Esophagus (tissue), 2 donors: ENCODE measurements around the gene TRAPPC4. TPM values are rescaled to one million over a fixed set of nuclear protein-coding genes. Genes with fewer than 3 reads are reported as not detected.
A peak's percentile ranks its signal among the peaks of the same experiment; 100 is the strongest.
"Not testable (repeated sequence)": the region's sequence is repeated elsewhere in the genome, so short reads cannot be mapped to it uniquely, and the experiment has no call there.

Source experiments
- H3K27ac ChIP-seq, 2 donors: one replicate each; pipeline ENCODE4 v1.5.1; 2013; ENCODE audit warnings: low read depth in 2 of 2, mild to moderate bottlenecking in 2 of 2, inconsistent platforms in 1 of 2, low read length in 1 of 2, moderate library complexity in 1 of 2
- H3K27me3 ChIP-seq, 2 donors: one replicate each; pipeline ENCODE4 v1.6.1; 2013; ENCODE audit warnings: low read length in 2 of 2, control low read depth in 1 of 2, mild to moderate bottlenecking in 1 of 2; ENCODE audit not compliant: insufficient read depth in 2 of 2, control insufficient read depth in 1 of 2
- H3K36me3 ChIP-seq, 2 donors: one replicate each; pipeline ENCODE4 v1.6.1; 2013; ENCODE audit warnings: low read length in 1 of 2; ENCODE audit not compliant: control insufficient read depth in 2 of 2, insufficient read depth in 2 of 2
- H3K4me1 ChIP-seq, 2 donors: one replicate each; pipeline ENCODE4 v1.6.1; 2013; ENCODE audit warnings: low read length in 1 of 2; ENCODE audit not compliant: control insufficient read depth in 2 of 2, insufficient read depth in 2 of 2
- H3K4me3 ChIP-seq, 2 donors: one replicate each; pipeline ENCODE4 v1.5.1; 2013; ENCODE audit warnings: low read length in 2 of 2, mild to moderate bottlenecking in 2 of 2, low read depth in 1 of 2, moderate library complexity in 1 of 2
- H3K9me3 ChIP-seq, 2 donors: one replicate each; pipeline ENCODE4 v1.6.1; 2013; ENCODE audit warnings: mild to moderate bottlenecking in 2 of 2, low read depth in 1 of 2, low read length in 1 of 2, moderate library complexity in 1 of 2; ENCODE audit not compliant: control insufficient read depth in 2 of 2, insufficient read depth in 1 of 2
- WGBS, 2 donors: extraction: QIAGEN DNeasy Blood & Tissue Kit; methylation state at CpG; one replicate each; pipeline ENCODE4 v1.1.7; 2013; 5-methylcytosine and 5-hydroxymethylcytosine counted together
- polyA plus RNA-seq, 2 donors: library from polyadenylated mRNA; stranded (reverse); fragments of 200-250 nt; gene quantifications; one replicate each; pipeline ENCODE4 v1.2.3, GENCODE V29; 2013
- donor health status: healthy with polysubstance abuse.
- donor health status: Bipolar disorder and iron deficiency.

The TRAPPC4 gene
- polyA plus RNA-seq, 2 donors: 11.7 to 32.5 TPM

DNA sequence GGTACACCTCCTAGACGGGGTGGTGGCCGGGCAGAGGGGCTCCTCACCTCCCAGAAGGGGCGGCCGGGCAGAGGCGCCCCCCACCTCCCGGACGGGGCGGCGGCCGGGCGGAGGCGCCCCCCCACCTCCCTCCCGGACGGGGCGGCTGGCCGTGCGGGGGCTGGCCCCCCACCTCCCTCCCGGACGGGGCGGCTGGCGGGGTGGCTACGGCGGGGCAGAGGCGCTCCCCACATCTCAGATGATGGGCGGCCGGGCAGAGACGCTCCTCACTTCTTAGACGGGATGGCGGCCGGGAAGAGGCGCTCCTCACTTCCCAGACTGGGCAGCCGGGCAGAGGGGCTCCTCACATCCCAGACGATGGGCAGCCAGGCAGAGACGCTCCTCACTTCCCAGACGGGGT lies 40.6 kb downstream of the TRAPPC4 start:
- WGBS, 2 donors: 90 to 95% methylated on average over 11 to 31 of the region's 35 CpGs
- not testable (repeated sequence) for H3K4me3 ChIP-seq, H3K27me3 ChIP-seq, H3K27ac ChIP-seq, H3K9me3 ChIP-seq, H3K4me1 ChIP-seq
- peaks cover 7 to 12% of the 10 kb centered on the region in 2 donors for H3K36me3 ChIP-seq

DNA sequence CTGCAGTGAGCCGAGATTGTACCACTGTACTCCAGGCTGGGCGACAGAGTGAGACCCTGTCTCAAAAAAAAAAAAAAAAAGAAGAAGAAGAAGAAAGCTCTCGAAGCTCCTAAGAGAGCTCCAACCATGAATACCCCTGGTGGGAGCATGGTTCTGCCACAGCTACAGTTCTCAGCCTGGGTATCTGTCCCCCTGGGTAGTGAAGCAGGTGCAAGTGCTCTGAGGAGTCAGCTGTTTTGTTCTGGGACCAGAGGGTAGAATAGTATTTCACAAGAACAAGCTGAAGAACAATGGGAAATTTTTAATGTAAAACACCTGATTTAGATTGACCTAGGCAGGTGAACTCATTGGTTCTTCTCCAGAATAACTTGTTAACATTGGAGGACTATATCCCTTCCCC lies 42.7 kb downstream of the TRAPPC4 start:
- no peaks in the 10 kb centered on the region for H3K36me3 ChIP-seq
- no peaks in the 10 kb centered on the region for H3K9me3 ChIP-seq
- no peak overlapping the region for H3K27ac ChIP-seq
- H3K4me1 ChIP-seq: no peaks in the 10 kb centered on the region
- H3K4me3 ChIP-seq: no peak overlapping the region
- H3K27me3 ChIP-seq: no peaks in the 10 kb centered on the region
- WGBS, 2 donors: 85 to 93% methylated on average over 3 of the region's 3 CpGs

DNA sequence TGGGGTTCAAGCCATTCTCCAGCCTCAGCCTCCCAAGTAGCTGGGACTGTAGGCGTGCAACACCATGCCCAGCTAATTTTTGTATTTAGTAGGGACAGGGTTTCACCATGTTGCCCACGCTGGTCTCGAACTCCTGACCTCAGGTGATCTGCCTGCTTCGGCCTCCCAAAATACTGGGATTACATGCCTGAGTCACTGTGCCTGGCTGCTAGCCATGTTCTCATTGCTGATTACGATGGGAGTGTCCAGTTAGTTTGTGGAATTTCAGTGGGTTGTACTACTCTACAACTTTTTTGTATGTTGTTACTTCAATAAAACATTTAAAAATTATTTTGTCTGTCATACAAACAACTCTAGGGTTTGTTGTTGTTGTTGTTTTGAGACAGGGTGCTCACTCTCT lies 44.2 kb downstream of the TRAPPC4 start:
- no peaks in the 10 kb centered on the region for H3K36me3 ChIP-seq
- no peak overlapping the region for H3K4me3 ChIP-seq
- 58 to 60% methylated on average over 5 of the region's 5 CpGs for WGBS, 2 donors
- H3K27me3 ChIP-seq: no peaks in the 10 kb centered on the region
- no peaks in the 10 kb centered on the region for H3K9me3 ChIP-seq
- no peak overlapping the region for H3K27ac ChIP-seq
- peaks cover 0 to 2% of the 10 kb centered on the region in 2 donors for H3K4me1 ChIP-seq

DNA sequence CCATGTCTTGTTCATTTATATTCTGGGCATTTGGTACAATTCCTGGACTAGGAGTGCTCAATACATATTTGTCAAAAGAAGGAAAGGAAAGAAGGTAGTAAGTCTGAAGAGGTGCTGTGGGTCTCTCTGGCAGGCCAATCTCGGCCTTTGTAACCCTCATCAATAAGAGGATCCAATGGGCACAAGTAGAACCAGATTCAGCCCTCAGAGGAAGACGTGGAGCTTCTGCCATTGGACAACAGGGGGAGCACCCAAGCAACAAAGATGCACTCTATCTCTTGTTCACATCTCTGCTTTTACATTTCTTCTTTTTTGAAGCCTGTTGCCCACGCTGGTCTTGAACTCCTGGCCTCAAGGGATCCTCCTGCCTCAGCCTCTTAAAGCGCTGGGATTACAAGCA lies 46.8 kb downstream of the TRAPPC4 start:
- Histone ChIP-seq H3K4me3 (no peak overlapping the region), H3K36me3 (peaks cover 0 to 3% of the 10 kb centered on the region in 2 donors), H3K27me3 (no peaks in the 10 kb centered on the region), H3K4me1 (peaks cover 2 to 4% of the 10 kb centered on the region in 2 donors), H3K9me3 (no peaks in the 10 kb centered on the region), H3K27ac (no peak overlapping the region)
- 56 to 57% methylated on average over 4 of the region's 4 CpGs for WGBS, 2 donors

DNA sequence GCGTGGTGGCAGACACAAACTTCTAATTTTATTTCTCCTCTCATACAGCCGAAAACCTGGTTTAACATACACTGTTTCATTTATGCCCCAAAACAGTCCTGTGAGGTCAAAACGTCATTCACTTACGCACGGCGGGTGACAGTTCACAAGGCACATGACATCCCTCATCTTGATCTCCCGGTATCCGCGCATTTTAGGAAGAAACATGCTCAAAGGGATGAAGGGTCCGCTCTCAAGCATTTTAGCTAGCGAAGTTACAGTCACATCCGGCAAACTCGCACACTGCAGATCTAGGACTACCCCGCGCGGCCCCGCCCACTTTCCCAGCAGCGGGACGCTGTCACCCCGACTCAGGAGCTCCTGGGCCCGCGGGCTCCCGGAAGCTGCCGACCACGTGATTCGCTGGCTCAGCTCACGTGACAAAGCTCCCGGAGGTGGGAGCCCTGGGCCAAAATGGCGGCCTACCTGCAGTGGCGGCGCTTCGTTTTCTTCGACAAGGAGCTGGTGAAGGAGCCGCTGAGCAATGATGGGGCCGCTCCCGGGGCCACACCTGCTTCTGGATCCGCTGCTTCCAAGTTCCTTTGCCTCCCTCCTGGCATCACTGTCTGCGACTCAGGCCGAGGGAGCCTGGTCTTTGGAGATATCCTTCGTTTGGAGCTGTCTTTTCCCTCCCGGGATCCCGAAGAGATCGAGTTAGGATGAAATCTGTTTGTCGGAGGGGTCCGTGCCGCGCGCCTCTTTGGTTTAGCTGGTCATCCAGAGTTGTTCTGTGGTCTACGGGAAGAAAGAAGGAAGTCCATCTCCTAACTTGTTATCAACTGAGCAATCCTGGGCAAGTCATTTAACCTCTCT lies 49.0 kb downstream of the TRAPPC4 start, which contains the start of gene VPS11:
Gene VPS11 (plus strand): TSS at position 448 of the 852 bp plus-strand sequence. CDS start 6 bp downstream, at position 454.
- Histone ChIP-seq H3K4me1 (peaks cover 2 to 4% of the 10 kb centered on the region in 2 donors), H3K4me3 (peak within 1 kb of the TSS; percentile 71 to 98), H3K27ac (peak within 1 kb of the TSS; percentile 88 to 96), H3K27me3 (no peaks in the 10 kb centered on the region), H3K9me3 (no peaks in the 10 kb centered on the region), H3K36me3 (peaks cover 0 to 10% of the 10 kb centered on the region in 2 donors)
- 0 to 1% methylated on average over 49 of the region's 49 CpGs for WGBS, 2 donors

Other genes with a start within 250 kb of the TRAPPC4 start
- 10 to 100 TPM; 18.4 to 22.6 TPM for gene DDX6, start 227.6 kb upstream of the TRAPPC4 start, polyA plus RNA-seq
- under 1 TPM; 0.11 to 0.18 TPM for gene CXCR5, start 134.9 kb upstream of the TRAPPC4 start, polyA plus RNA-seq
- 10 to 100 TPM in 1 of 2 donors, 1 to 10 TPM in 1; 8.5 to 30.4 TPM for gene BCL9L, start 92.8 kb upstream of the TRAPPC4 start, polyA plus RNA-seq
- 10 to 100 TPM in 1 of 2 donors, 1 to 10 TPM in 1; 1.1 to 11.2 TPM for gene UPK2, start 62.5 kb upstream of the TRAPPC4 start, polyA plus RNA-seq
- not detected for gene FOXR1, start 47.0 kb upstream of the TRAPPC4 start, polyA plus RNA-seq
- gene CENATAC, start 20.6 kb upstream of the TRAPPC4 start, polyA plus RNA-seq: 10 to 100 TPM; 18.2 to 52.1 TPM
- gene RPS25, start 423 bp upstream of the TRAPPC4 start, polyA plus RNA-seq: 1,000 to 10,000 TPM; 1,420 to 2,000 TPM
- 1 to 10 TPM; 7.3 to 9.3 TPM for gene SLC37A4, start 12.1 kb downstream of the TRAPPC4 start, polyA plus RNA-seq
- 10 to 100 TPM; 32.9 to 39.1 TPM for gene HYOU1, start 38.4 kb downstream of the TRAPPC4 start, polyA plus RNA-seq
- 10 to 100 TPM; 22.4 to 29.0 TPM for gene VPS11, start 49.1 kb downstream of the TRAPPC4 start, polyA plus RNA-seq
- 10 to 100 TPM; 18.0 to 24.2 TPM for gene HMBS, start 66.1 kb downstream of the TRAPPC4 start, polyA plus RNA-seq
- gene DPAGT1, start 83.1 kb downstream of the TRAPPC4 start, polyA plus RNA-seq: 10 to 100 TPM; 16.5 to 21.5 TPM
- 10 to 100 TPM in 1 of 2 donors, 1 to 10 TPM in 1; 8.4 to 13.1 TPM for gene C2CD2L, start 88.6 kb downstream of the TRAPPC4 start, polyA plus RNA-seq
- gene HINFP, start 102.8 kb downstream of the TRAPPC4 start, polyA plus RNA-seq: 10 to 100 TPM in 1 of 2 donors, 1 to 10 TPM in 1; 9.1 to 16.0 TPM
- gene ABCG4, start 130.3 kb downstream of the TRAPPC4 start, polyA plus RNA-seq: under 1 TPM; 0.21 to 0.81 TPM
- 10 to 100 TPM; 24.9 to 38.8 TPM for gene NLRX1, start 150.0 kb downstream of the TRAPPC4 start, polyA plus RNA-seq
- gene NHERF4, start 166.7 kb downstream of the TRAPPC4 start, polyA plus RNA-seq: under 1 TPM; 0.05 to 0.41 TPM
- gene CBL, start 187.6 kb downstream of the TRAPPC4 start, polyA plus RNA-seq: 1 to 10 TPM; 3.0 to 6.2 TPM